K562 (cell line): ENCODE results near the gene TMEM50B. TPM values are rescaled to one million over a fixed set of nuclear protein-coding genes. Genes with fewer than 3 reads are reported as not detected.

Experiments
- CHD7 ChIP-seq: fragments of 200-600 bp; sonication (generic); IDR thresholded peaks from one replicate; pipeline ENCODE4 v1.6.1; 2012; ENCODE audit warnings: mild to moderate bottlenecking, low read depth, low read length, inconsistent platforms
- EP400 ChIP-seq: fragments of 450-650 bp; IDR thresholded peaks from 2 replicates; pipeline ENCODE4 v1.6.1; 2017; ENCODE audit warnings: antibody characterized with exemption, mild to moderate bottlenecking, moderate library complexity
- ERF ChIP-seq: fragments of 450-650 bp; formaldehyde crosslinking; IDR thresholded peaks from 2 replicates; pipeline ENCODE4 v1.4.0; 2020; ENCODE audit warnings: mild to moderate bottlenecking, mixed read lengths
- GABPA ChIP-seq: fragments of 200-800 bp; sonication (Bioruptor generic); conservative IDR thresholded peaks from 2 replicates; pipeline ENCODE4 v1.6.1; 2016; ENCODE audit warnings: low read depth, missing genetic modification characterization, missing compliant biosample characterization
- GTF2F1 ChIP-seq: IDR thresholded peaks from 2 replicates; pipeline ENCODE4 v1.6.1; 2011; ENCODE audit warnings: low read depth, low read length, improper control_type of control experiment
- IRF9 ChIP-seq: fragments of 450-650 bp; IDR thresholded peaks from 2 replicates; pipeline ENCODE4 v1.6.1; 2016; ENCODE audit warnings: missing biosample characterization, missing genetic modification characterization
- KLF16 ChIP-seq: IDR thresholded peaks from 2 replicates; pipeline ENCODE4 v1.6.1; 2016; ENCODE audit warnings: antibody characterized with exemption
- NCOA2 ChIP-seq, 2 experiments: fragments of 450-650 bp; IDR thresholded peaks; 2 replicates each; pipeline ENCODE4 v1.6.1; 2018; ENCODE audit warnings: mild to moderate bottlenecking in 2 of 2, moderate library complexity in 1 of 2; ENCODE audit not compliant: partially characterized antibody in 2 of 2
- NFXL1 ChIP-seq: fragments of 450-650 bp; formaldehyde crosslinking; IDR thresholded peaks from 2 replicates; pipeline ENCODE4 v1.4.0; 2021; ENCODE audit warnings: mild to moderate bottlenecking
- POLR3A ChIP-seq: IDR thresholded peaks from 2 replicates; pipeline ENCODE4 v1.6.1; 2011; ENCODE audit warnings: borderline replicate concordance, mild to moderate bottlenecking, moderate library complexity; ENCODE audit not compliant: insufficient read length, insufficient read depth; ENCODE audit errors: extremely low read depth
- TARDBP ChIP-seq: fragments of 450-650 bp; IDR thresholded peaks from 2 replicates; pipeline ENCODE4 v1.6.1; 2016
- ZBTB7A ChIP-seq: IDR thresholded peaks from 2 replicates; pipeline ENCODE4 v1.6.1; 2011; ENCODE audit warnings: low read depth, mild to moderate bottlenecking, low read length, moderate library complexity, borderline replicate concordance; ENCODE audit not compliant: control insufficient read depth
- ZNF589 ChIP-seq: fragments of 200-800 bp; sonication (Bioruptor generic); IDR thresholded peaks from 2 replicates; pipeline ENCODE4 v1.6.1; 2016; ENCODE audit warnings: low read depth, missing genetic modification characterization, missing compliant biosample characterization
- ZSCAN32 ChIP-seq: fragments of 450-650 bp; formaldehyde crosslinking; IDR thresholded peaks from 2 replicates; pipeline ENCODE4 v1.4.0; 2020; ENCODE audit warnings: mild to moderate bottlenecking, moderate library complexity
- polyA plus RNA-seq, 8 experiments: library from polyadenylated mRNA; depleted of rRNA in 4 of 8; stranded (reverse) in 5 of 8; unstranded in 3 of 8; fragments of >200 nt; fragmentation: Nextera tagmentation in 2 of 8; fragmentation: Illumina TruSeq in 1 of 8; extraction: Ambion mirVana in 2 of 8; extraction: Trizol in 1 of 8; gene quantifications; 2 replicates each; pipeline versions ENCODE4 v1.2.1 to v1.2.3, GENCODE V29; 2011 to 2014; ENCODE audit warnings: inconsistent platforms in 1 of 8, missing spikeins in 1 of 8
- total RNA-seq, 7 experiments: library from RNA; depleted of rRNA in 6 of 7; stranded (reverse); fragments of >200 nt in 6 of 7; fragmentation: Illumina TruSeq in 2 of 7; extraction: Trizol in 2 of 7; gene quantifications; 2 replicates each; pipeline versions ENCODE4 v1.2.1 to v1.2.3, GENCODE V29; 2011 to 2021; ENCODE audit warnings: low replicate concordance in 1 of 7

Gene TMEM50B
- total and polyA plus RNA-seq, 9 of the 15 experiments (the other 6 are each of a cell fraction or from before 2014, with no cell fraction given), result 20.5 to 64.6 (median 28.9) TPM

- TF ChIP-seq POLR3A (no peak), EP400 (peak; percentile 78), ZSCAN32 (CRISPR knock-in tag) (peak; percentile 33; the same call in 1 of the 2 replicates), ERF (CRISPR knock-in tag) (peak; percentile 78; the same call in 1 of the 2 replicates), KLF16 (no peak), TARDBP (peak; percentile 81; the same call in 1 of the 2 replicates), NFXL1 (CRISPR knock-in tag) (no peak), CHD7 (no peak), GABPA (tag) (peak; percentile 71), ZNF589 (CRISPR knock-in tag) (no peak), ZBTB7A (peak; percentile 80), NCOA2 (IDR thresholded peaks at IDR 0.05; ENCODE audit: partially characterized antibody in 2 of 2) (no peak), IRF9 (tag) (no peak), GTF2F1 (peak; percentile 8; the same call in 1 of the 2 replicates)
Measured at GRCh38 chr21:33479679-33480480, at the start of gene TMEM50B (continued).
